Tibial nerve (tissue), 4 donors: ENCODE results near the gene DYNC1LI1. TPM values are rescaled to one million over a fixed set of nuclear protein-coding genes. Genes with fewer than 3 reads are reported as not detected.

Source experiments
- DNase-seq, 2 donors: peaks; one replicate each; pipeline ENCODE4 v3.0.0-alpha.2; 2019; ENCODE audit warnings: low spot score in 2 of 2
- H3K27ac ChIP-seq, 4 donors: fragments of 200-600 bp; sonication (generic) in 3 of 4; one replicate each; pipeline ENCODE4 v1.5.1; 2017 to 2019; ENCODE audit warnings: mild to moderate bottlenecking in 1 of 4
- H3K27me3 ChIP-seq, 2 donors: fragments of 200-600 bp; sonication (generic) in 1 of 2; one replicate each; pipeline versions ENCODE4 v1.5.1 to v1.6.0; 2017 to 2019
- H3K36me3 ChIP-seq, 3 donors: fragments of 200-600 bp; sonication (generic); one replicate each; pipeline ENCODE4 v1.5.1; 2018 to 2019
- H3K4me1 ChIP-seq, 4 donors: fragments of 200-600 bp; sonication (generic) in 3 of 4; one replicate each; pipeline ENCODE4 v1.5.1; 2017 to 2019
- H3K4me3 ChIP-seq, 4 donors: fragments of 200-600 bp; sonication (generic) in 3 of 4; one replicate each; pipeline ENCODE4 v1.5.1; 2017 to 2019; ENCODE audit warnings: mild to moderate bottlenecking in 1 of 4, moderate library complexity in 1 of 4
- H3K9me3 ChIP-seq, 4 donors: fragments of 200-600 bp; sonication (generic) in 3 of 4; one replicate each; pipeline ENCODE4 v1.5.1; 2017 to 2019
- EP300 ChIP-seq, 2 donors: sonication (generic); formaldehyde crosslinking; IDR thresholded peaks; one replicate each; pipeline ENCODE4 v1.6.1; 2017; ENCODE audit warnings: antibody characterized with exemption in 2 of 2, mild to moderate bottlenecking in 1 of 2
- POLR2A ChIP-seq, 2 donors: fragments of 450-650 bp; IDR thresholded peaks; one replicate each; pipeline ENCODE4 v1.6.1; 2017; ENCODE audit warnings: antibody characterized with exemption in 2 of 2, mild to moderate bottlenecking in 2 of 2, moderate library complexity in 2 of 2
- WGBS, 2 donors: methylation state at CpG; one replicate each; pipeline ENCODE4 v1.1.5; 2018; 5-methylcytosine and 5-hydroxymethylcytosine counted together
- total RNA-seq, 4 donors: library from RNA; depleted of rRNA; stranded (reverse); fragments of >200 nt; gene quantifications; one replicate each; pipeline ENCODE4 v1.1.0, GENCODE V29; 2016
- TF ChIP-seq, protein P1 (sequence below), 5 experiments: fragments of 200-600 bp in 3 of 5; fragments of 450-650 bp in 2 of 5; sonication (generic) in 3 of 5; IDR thresholded peaks; one replicate each; pipeline ENCODE4 v1.5.1; 2016 to 2019; ENCODE audit warnings: antibody characterized with exemption in 5 of 5, mild to moderate bottlenecking in 3 of 5, moderate library complexity in 2 of 5

Gene DYNC1LI1
- total RNA-seq, 4 donors from 2014 or later, result 19.0 to 39.6 (median 23.9) TPM

DNA sequence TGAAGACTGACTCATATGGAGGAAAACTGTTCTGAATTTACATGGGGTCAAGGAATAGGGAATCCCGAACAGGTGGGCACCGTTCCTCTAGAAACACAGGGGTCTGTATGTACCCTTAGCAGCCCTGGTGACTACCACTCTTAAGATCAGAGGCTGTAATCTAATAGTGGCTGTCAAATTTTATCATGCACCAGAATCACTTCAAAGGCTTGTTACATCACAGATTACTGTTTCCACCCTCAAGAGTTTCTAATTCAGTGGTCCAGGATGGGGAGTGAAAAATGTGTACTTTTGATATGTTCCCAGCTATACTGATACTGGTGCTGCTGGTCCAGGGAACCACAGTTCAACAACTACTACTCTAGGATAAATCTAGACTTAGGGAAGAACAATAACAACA lies 27.9 kb downstream of the DYNC1LI1 start:
- DNase-seq, result no peak
- no peaks in the 10 kb centered on the region for H3K9me3 ChIP-seq
- H3K27me3 ChIP-seq, result no peaks in the 10 kb centered on the region
- 95 to 97% methylated on average over 2 of the region's 2 CpGs for WGBS, 2 donors
- H3K4me3 ChIP-seq, result no peak overlapping the region
- H3K4me1 ChIP-seq, result no peaks in the 10 kb centered on the region
- H3K36me3 ChIP-seq, result peaks cover 0 to 41% (median 0%) of the 10 kb centered on the region in 3 donors
- TF ChIP-seq POLR2A (IDR thresholded peaks at IDR 0.05) (no peak), EP300 (IDR thresholded peaks at IDR 0.05) (no peak)
- TF ChIP-seq, protein P1, sequence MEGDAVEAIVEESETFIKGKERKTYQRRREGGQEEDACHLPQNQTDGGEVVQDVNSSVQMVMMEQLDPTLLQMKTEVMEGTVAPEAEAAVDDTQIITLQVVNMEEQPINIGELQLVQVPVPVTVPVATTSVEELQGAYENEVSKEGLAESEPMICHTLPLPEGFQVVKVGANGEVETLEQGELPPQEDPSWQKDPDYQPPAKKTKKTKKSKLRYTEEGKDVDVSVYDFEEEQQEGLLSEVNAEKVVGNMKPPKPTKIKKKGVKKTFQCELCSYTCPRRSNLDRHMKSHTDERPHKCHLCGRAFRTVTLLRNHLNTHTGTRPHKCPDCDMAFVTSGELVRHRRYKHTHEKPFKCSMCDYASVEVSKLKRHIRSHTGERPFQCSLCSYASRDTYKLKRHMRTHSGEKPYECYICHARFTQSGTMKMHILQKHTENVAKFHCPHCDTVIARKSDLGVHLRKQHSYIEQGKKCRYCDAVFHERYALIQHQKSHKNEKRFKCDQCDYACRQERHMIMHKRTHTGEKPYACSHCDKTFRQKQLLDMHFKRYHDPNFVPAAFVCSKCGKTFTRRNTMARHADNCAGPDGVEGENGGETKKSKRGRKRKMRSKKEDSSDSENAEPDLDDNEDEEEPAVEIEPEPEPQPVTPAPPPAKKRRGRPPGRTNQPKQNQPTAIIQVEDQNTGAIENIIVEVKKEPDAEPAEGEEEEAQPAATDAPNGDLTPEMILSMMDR (IDR thresholded peaks at IDR 0.05), result no peak
- H3K27ac ChIP-seq, result no peak overlapping the region

DNA sequence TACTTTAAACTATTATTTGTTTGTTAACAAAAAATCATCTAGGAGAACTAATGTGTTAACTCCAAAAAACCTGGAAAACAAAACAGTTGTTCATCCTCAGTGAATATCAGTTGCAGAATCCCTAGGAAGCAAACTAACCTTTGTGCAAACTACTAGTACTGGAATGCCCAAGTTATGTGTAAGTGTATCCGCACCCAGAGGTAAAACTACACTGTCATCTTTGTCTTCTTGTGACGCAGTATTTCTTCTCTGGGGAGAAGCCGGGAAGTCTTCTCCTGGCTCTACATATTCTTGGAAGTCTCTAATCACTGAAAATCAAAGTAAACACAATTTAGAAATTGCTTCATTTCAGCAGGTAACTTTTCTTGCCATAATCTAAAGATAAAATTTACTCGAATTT lies 29.8 kb downstream of the DYNC1LI1 start:
- Histone ChIP-seq H3K36me3 (peaks cover 0 to 35% (median 0%) of the 10 kb centered on the region in 3 donors), H3K27me3 (no peaks in the 10 kb centered on the region), H3K9me3 (no peaks in the 10 kb centered on the region), H3K4me1 (no peaks in the 10 kb centered on the region), H3K4me3 (no peak overlapping the region), H3K27ac (no peak overlapping the region)
- TF ChIP-seq, protein P1 (IDR thresholded peaks at IDR 0.05), result no peak
- TF ChIP-seq EP300 (IDR thresholded peaks at IDR 0.05) (no peak), POLR2A (IDR thresholded peaks at IDR 0.05) (no peak)
- DNase-seq, result no peak
- 85 to 88% methylated on average over 4 of the region's 4 CpGs for WGBS, 2 donors

DNA sequence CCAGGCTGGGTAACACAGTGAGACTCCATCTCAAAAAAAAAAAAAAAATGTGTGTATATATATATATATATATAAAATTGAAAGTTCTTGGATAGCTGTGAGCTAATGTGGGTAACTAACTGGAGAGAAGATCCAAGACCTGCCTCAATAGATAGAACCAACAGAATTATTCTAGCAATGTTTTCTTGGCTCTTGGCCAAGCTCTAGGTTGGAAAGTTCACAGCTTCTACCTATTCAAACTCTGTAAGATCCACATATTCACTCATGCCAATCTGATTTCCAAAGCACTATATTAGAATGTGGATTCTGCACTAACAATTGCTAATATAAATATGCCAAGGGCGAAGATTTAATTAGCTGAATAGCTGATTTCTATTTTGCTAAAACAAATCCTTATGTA lies 38.2 kb downstream of the DYNC1LI1 start:
- Histone ChIP-seq H3K27me3 (no peaks in the 10 kb centered on the region), H3K36me3 (peaks cover 0 to 66% (median 6%) of the 10 kb centered on the region in 3 donors), H3K9me3 (no peaks in the 10 kb centered on the region), H3K27ac (no peak overlapping the region), H3K4me3 (no peak overlapping the region), H3K4me1 (no peaks in the 10 kb centered on the region)
- 98 to 100% methylated on average over 1 of the region's 1 CpG for WGBS, 2 donors
- TF ChIP-seq, protein P1 (IDR thresholded peaks at IDR 0.05), result no peak
- TF ChIP-seq EP300 (IDR thresholded peaks at IDR 0.05), result no peak
- no peak for TF ChIP-seq POLR2A (IDR thresholded peaks at IDR 0.05)
- no peak for DNase-seq

DNA sequence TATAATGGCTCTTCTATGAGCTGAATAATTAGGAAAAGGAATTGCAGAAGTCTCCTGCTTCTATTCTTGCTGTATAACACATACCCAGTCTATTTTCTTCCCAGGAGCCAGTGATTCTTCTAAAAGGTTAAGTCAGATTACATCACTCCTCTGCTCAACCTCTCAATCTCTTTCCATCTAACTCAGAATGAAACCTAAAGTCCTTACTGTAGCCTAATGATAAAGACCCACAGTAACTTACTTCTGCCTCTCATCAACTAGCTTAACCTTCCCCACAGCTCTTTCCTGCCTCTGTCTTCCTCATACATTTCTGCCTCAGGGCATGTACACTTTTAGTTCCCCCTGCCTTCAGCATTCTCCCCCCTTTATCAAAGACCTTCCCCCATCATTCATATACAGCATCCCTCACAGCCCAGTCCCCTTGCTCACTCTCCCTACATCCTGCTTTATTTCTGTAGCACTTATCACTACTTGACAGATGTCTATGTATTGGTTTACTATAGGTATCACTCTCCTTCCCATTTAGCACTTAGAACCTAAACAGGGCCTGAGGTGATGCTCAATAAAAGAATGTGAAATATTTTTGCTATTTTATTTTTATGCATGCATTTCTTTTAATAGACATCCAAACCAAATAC lies 39.5 kb downstream of the DYNC1LI1 start:
- Histone ChIP-seq H3K9me3 (no peaks in the 10 kb centered on the region), H3K27me3 (no peaks in the 10 kb centered on the region), H3K4me1 (no peaks in the 10 kb centered on the region), H3K27ac (no peak overlapping the region), H3K36me3 (peaks cover 0 to 78% (median 7%) of the 10 kb centered on the region in 3 donors), H3K4me3 (no peak overlapping the region)
- no peak for TF ChIP-seq EP300 (IDR thresholded peaks at IDR 0.05)
- no peak for TF ChIP-seq POLR2A (IDR thresholded peaks at IDR 0.05)
- TF ChIP-seq, protein P1 (IDR thresholded peaks at IDR 0.05), result no peak
- no peak for DNase-seq

DNA sequence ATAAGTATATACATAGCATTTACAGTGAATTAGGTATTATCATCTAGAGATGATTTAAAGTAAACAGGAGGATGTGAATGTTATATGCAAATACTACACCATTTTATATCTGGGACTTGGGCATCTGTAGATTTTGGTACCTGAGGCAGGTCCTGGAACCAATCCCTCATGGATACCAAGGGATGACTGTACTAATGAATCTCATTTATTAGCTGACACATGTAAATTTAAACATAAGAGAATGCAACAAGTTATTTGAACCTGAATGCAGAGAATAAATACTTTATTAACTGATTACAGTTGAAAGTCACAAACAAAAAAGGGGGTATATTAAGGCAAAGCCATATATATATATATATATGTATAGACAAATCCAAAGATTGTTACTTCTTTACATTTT lies 44.9 kb downstream of the DYNC1LI1 start:
- no peak for DNase-seq
- no peak overlapping the region for H3K27ac ChIP-seq
- no peak for TF ChIP-seq EP300 (IDR thresholded peaks at IDR 0.05)
- TF ChIP-seq, protein P1 (IDR thresholded peaks at IDR 0.05), result no peak
- TF ChIP-seq POLR2A (IDR thresholded peaks at IDR 0.05), result no peak
- no peaks in the 10 kb centered on the region for H3K27me3 ChIP-seq
- no peak overlapping the region for H3K4me3 ChIP-seq
- H3K4me1 ChIP-seq, result no peaks in the 10 kb centered on the region
- peaks cover 0 to 94% (median 7%) of the 10 kb centered on the region in 3 donors for H3K36me3 ChIP-seq
- no peaks in the 10 kb centered on the region for H3K9me3 ChIP-seq
